H1 (cell line): ENCODE results near the gene SMG1. TPM values are rescaled to one million over a fixed set of nuclear protein-coding genes. Genes with fewer than 3 reads are reported as not detected.

ENCODE experiments used
- CTCF ChIA-PET: fragments of 300-600 bp; sonication (Branson Sonifier 250); formaldehyde crosslinking; loops from one replicate; lab custom pipeline; 2021; ENCODE audit not compliant: partially characterized antibody; lab: Charles Lee
- POLR2A ChIA-PET: fragments of 300-600 bp; sonication (Branson Sonifier 250); formaldehyde crosslinking; loops from one replicate; lab custom pipeline; 2021; ENCODE audit warnings: inconsistent platforms; ENCODE audit not compliant: partially characterized antibody; lab: Charles Lee
- DNase-seq, 2 experiments: peaks; one replicate each; pipeline versions ENCODE4 v3.0.0 to v3.0.0-alpha.2; 2010 to 2022; ENCODE audit warnings: low spot score in 2 of 2, low read depth in 1 of 2, mixed read lengths in 1 of 2
- FAIRE-seq: peaks from 2 replicates; lab custom pipeline; 2011; peaks lifted over from hg19 to GRCh38; lab: Jason Lieb, UNC
- H2AFZ ChIP-seq: 2 replicates; pipeline ENCODE4 v1.8.1; 2012; ENCODE audit warnings: low read length, inconsistent platforms
- H2AK5ac ChIP-seq: 2 replicates; pipeline ENCODE4 v1.6.1; 2013; ENCODE audit warnings: low read depth, low read length
- H2BK120ac ChIP-seq: replicated peaks from 2 replicates; pipeline ENCODE3; 2013; ENCODE audit warnings: low read depth, low read length, inconsistent platforms
- H2BK12ac ChIP-seq: 2 replicates; pipeline ENCODE4 v1.6.1; 2013; ENCODE audit warnings: low read depth, low read length
- H2BK15ac ChIP-seq: 2 replicates; pipeline ENCODE4 v1.6.1; 2013; ENCODE audit warnings: low read length
- H2BK20ac ChIP-seq: 2 replicates; pipeline ENCODE4 v1.6.1; 2013; ENCODE audit warnings: low read length
- H2BK5ac ChIP-seq: 2 replicates; pipeline ENCODE4 v1.6.1; 2013; ENCODE audit warnings: low read depth, low read length
- H3K14ac ChIP-seq: 2 replicates; pipeline ENCODE4 v1.6.1; 2013; ENCODE audit warnings: inconsistent platforms; ENCODE audit not compliant: insufficient read length
- H3K18ac ChIP-seq: 2 replicates; pipeline ENCODE4 v1.6.1; 2013; ENCODE audit warnings: low read length; ENCODE audit errors: extremely low read depth
- H3K23ac ChIP-seq: 2 replicates; pipeline ENCODE4 v1.6.1; 2013; ENCODE audit warnings: inconsistent platforms; ENCODE audit not compliant: insufficient read length
- H3K23me2 ChIP-seq: 2 replicates; pipeline ENCODE4 v1.6.1; 2013; ENCODE audit warnings: low read depth, low read length
- H3K27ac ChIP-seq: 2 replicates; pipeline ENCODE4 v1.6.1; 2011; ENCODE audit warnings: low read depth, low read length, inconsistent platforms
- H3K27me3 ChIP-seq, 4 experiments: replicated peaks in 1 of 4; 1 replicate in 1 of 4; 2 replicates in 3 of 4; pipeline versions ENCODE4 v1.6.1 to v1.8.1; 2011 to 2013; ENCODE audit warnings: low read length in 3 of 4, mild to moderate bottlenecking in 3 of 4, inconsistent platforms in 2 of 4, mixed read lengths in 2 of 4, moderate library complexity in 1 of 4; ENCODE audit not compliant: control insufficient read depth in 3 of 4, insufficient read depth in 3 of 4; ENCODE audit errors: extremely low read depth in 1 of 4
- H3K36me3 ChIP-seq, 4 experiments: 2 replicates each; pipeline versions ENCODE4 v1.6.1 to v1.8.1; 2011 to 2013; ENCODE audit warnings: mild to moderate bottlenecking in 4 of 4, low read length in 3 of 4, moderate library complexity in 2 of 4, control low read depth in 1 of 4, inconsistent platforms in 1 of 4; ENCODE audit not compliant: insufficient read depth in 4 of 4, control insufficient read depth in 2 of 4
- H3K4ac ChIP-seq: replicated peaks from 2 replicates; pipeline ENCODE3; 2013; ENCODE audit warnings: low read length, low read depth, mixed read lengths, inconsistent platforms; ENCODE audit not compliant: insufficient read length
- H3K4me1 ChIP-seq, 4 experiments: replicated peaks in 1 of 4; 1 replicate in 1 of 4; 2 replicates in 3 of 4; pipeline versions ENCODE4 v1.6.1 to v1.8.1; 2011 to 2013; ENCODE audit warnings: low read length in 3 of 4, inconsistent platforms in 2 of 4, mixed read lengths in 1 of 4; ENCODE audit not compliant: insufficient read depth in 4 of 4, control insufficient read depth in 3 of 4
- H3K4me2 ChIP-seq, 2 experiments: 2 replicates each; pipeline versions ENCODE4 v1.6.1 to v1.8.1; 2011 to 2013; ENCODE audit warnings: low read depth in 2 of 2, low read length in 2 of 2, control low read depth in 1 of 2, inconsistent platforms in 1 of 2, mild to moderate bottlenecking in 1 of 2; ENCODE audit not compliant: insufficient read depth in 1 of 2
- H3K4me3 ChIP-seq, 4 experiments: fragments of 200-600, 300-600 bp in 1 of 4; sonication (generic), shearing (Covaris generic), sonication (Bioruptor Twin) in 1 of 4; 2 replicates each; pipeline versions ENCODE4 v1.5.1 to v1.8.1; 2011 to 2016; ENCODE audit warnings: low read length in 4 of 4, low read depth in 3 of 4, control low read depth in 2 of 4, inconsistent platforms in 2 of 4, mild to moderate bottlenecking in 2 of 4, mixed read lengths in 1 of 4, moderate library complexity in 1 of 4; ENCODE audit not compliant: insufficient read depth in 2 of 4; ENCODE audit errors: extremely low read depth in 1 of 4
- H3K56ac ChIP-seq: replicated peaks from 2 replicates; pipeline ENCODE3; 2013; ENCODE audit warnings: low read depth, mild to moderate bottlenecking, mixed read lengths, low read length, inconsistent platforms; ENCODE audit not compliant: insufficient read length
- H3K79me1 ChIP-seq: 2 replicates; pipeline ENCODE4 v1.6.1; 2013; ENCODE audit warnings: low read depth, low read length, control low read depth
- H3K79me2 ChIP-seq, 2 experiments: 2 replicates each; pipeline versions ENCODE4 v1.6.1 to v1.8.1; 2012 to 2013; ENCODE audit warnings: low read length in 2 of 2, mild to moderate bottlenecking in 2 of 2, inconsistent platforms in 1 of 2; ENCODE audit not compliant: insufficient read depth in 2 of 2, control insufficient read depth in 1 of 2
- H3K9ac ChIP-seq, 4 experiments: replicated peaks in 1 of 4; 1 replicate in 1 of 4; 2 replicates in 3 of 4; pipeline versions ENCODE4 v1.6.1 to v1.8.1; 2011 to 2013; ENCODE audit warnings: low read depth in 3 of 4, low read length in 3 of 4, control low read depth in 2 of 4, mild to moderate bottlenecking in 2 of 4, moderate library complexity in 2 of 4, inconsistent platforms in 1 of 4; ENCODE audit errors: extremely low read depth in 1 of 4
- H3K9me3 ChIP-seq, 2 experiments: 2 replicates each; pipeline versions ENCODE4 v1.6.1 to v1.8.1; 2012 to 2013; ENCODE audit warnings: mild to moderate bottlenecking in 2 of 2, moderate library complexity in 2 of 2, control low read depth in 1 of 2, inconsistent platforms in 1 of 2, low read depth in 1 of 2, low read length in 1 of 2, mixed read lengths in 1 of 2; ENCODE audit not compliant: insufficient read depth in 2 of 2
- H4K20me1 ChIP-seq, 2 experiments: replicated peaks in 1 of 2; 2 replicates each; pipeline versions ENCODE3 to v1.8.1; 2011 to 2013; ENCODE audit warnings: inconsistent platforms in 2 of 2, low read length in 2 of 2, mild to moderate bottlenecking in 1 of 2; ENCODE audit not compliant: insufficient read depth in 2 of 2, control insufficient read depth in 1 of 2
- H4K5ac ChIP-seq: 2 replicates; pipeline ENCODE4 v1.6.1; 2013; ENCODE audit warnings: low read length, low read depth, mixed read lengths, inconsistent platforms; ENCODE audit not compliant: insufficient read length
- H4K8ac ChIP-seq: 2 replicates; pipeline ENCODE4 v1.8.0; 2013; ENCODE audit warnings: mild to moderate bottlenecking, moderate library complexity, low read length, inconsistent platforms; ENCODE audit not compliant: insufficient read depth; ENCODE audit errors: extremely low read depth
- H4K91ac ChIP-seq: replicated peaks from 2 replicates; pipeline ENCODE3; 2013; ENCODE audit warnings: low read length, mixed read lengths, inconsistent platforms; ENCODE audit not compliant: insufficient read length
- ASH2L ChIP-seq: fragments of 200-600, 300-600 bp; sonication (generic); IDR thresholded peaks from one replicate; pipeline ENCODE4 v1.7.1; 2017; ENCODE audit warnings: low read length
- CBX5 ChIP-seq: fragments of 300-800, 300-1000 bp; sonication (generic); IDR thresholded peaks from 2 replicates; pipeline ENCODE4 v1.7.1; 2016; ENCODE audit warnings: antibody characterized with exemption, low read length, low read depth
- GABPA ChIP-seq: IDR thresholded peaks from 2 replicates; pipeline ENCODE4 v1.6.1; 2011; ENCODE audit warnings: mild to moderate bottlenecking, low read length, moderate library complexity, borderline replicate concordance; ENCODE audit not compliant: insufficient read depth
- GTF2F1 ChIP-seq: IDR thresholded peaks from 2 replicates; pipeline ENCODE4 v1.6.1; 2012; ENCODE audit warnings: low read depth, low read length, improper control_type of control experiment, borderline replicate concordance
- HDAC6 ChIP-seq: IDR thresholded peaks from one replicate; pipeline ENCODE4 v1.7.1; 2012; ENCODE audit warnings: low read depth, mild to moderate bottlenecking, inconsistent platforms, low read length, moderate library complexity
- PHF8 ChIP-seq: fragments of 200-600 bp; sonication (generic); conservative IDR thresholded peaks from 2 replicates; pipeline ENCODE4 v1.7.1; 2012; ENCODE audit warnings: low read depth, mild to moderate bottlenecking, inconsistent platforms, low read length, moderate library complexity
- RNF2 ChIP-seq: fragments of 200-900, 300-1000 bp; sonication (generic); IDR thresholded peaks from 2 replicates; pipeline ENCODE4 v1.7.1; 2016; ENCODE audit warnings: borderline replicate concordance, low read depth, mild to moderate bottlenecking, antibody characterized with exemption, low read length; ENCODE audit not compliant: poor library complexity, severe bottlenecking; ENCODE audit errors: missing control alignments
- SP4 ChIP-seq: IDR thresholded peaks from 2 replicates; pipeline ENCODE4 v1.6.1; 2012; ENCODE audit warnings: low read length, inconsistent platforms
- YY1 ChIP-seq: IDR thresholded peaks from 2 replicates; pipeline ENCODE4 v1.6.1; 2011; ENCODE audit warnings: low read depth, mild to moderate bottlenecking, low read length
- WGBS, 2 experiments: shearing (Covaris generic) in 1 of 2; methylation state at CpG; one replicate each; pipeline versions ENCODE4 v1.1.6 to v1.1.7; 2013 to 2015; ENCODE audit warnings: low lambda C conversion rate in 2 of 2, mixed read lengths in 2 of 2, inconsistent platforms in 1 of 2, low coverage in 1 of 2, missing lambda C conversion rate in 1 of 2; ENCODE audit not compliant: insufficient replicate concordance in 2 of 2, insufficient coverage in 1 of 2, insufficient read length in 1 of 2; ENCODE audit errors: extremely low coverage in 1 of 2, missing lambda C conversion rate in 1 of 2; 5-methylcytosine and 5-hydroxymethylcytosine counted together
- polyA plus RNA-seq, 7 experiments: library from polyadenylated mRNA; depleted of rRNA in 3 of 7; stranded (reverse) in 5 of 7; unstranded in 2 of 7; fragments of >200 nt in 5 of 7; fragments of 200-250 nt in 2 of 7; gene quantifications; 1 replicate in 5 of 7; 2 replicates in 1 of 7; 4 replicates in 1 of 7; pipeline versions ENCODE4 v1.2.1 to v1.2.3, GENCODE V29; 2011 to 2013; ENCODE audit warnings: missing spikeins in 2 of 7, mixed read lengths in 2 of 7
- total RNA-seq: library from RNA; stranded (reverse); fragmentation: NEBNext Ultra II Directional; extraction: Animal tissue kit (Norgen Biotek cat#: 25700); gene quantifications from 2 replicates; pipeline ENCODE4 v1.2.1, GENCODE V29; 2021

SMG1 gene
- total and polyA plus RNA-seq, 2 of the 8 experiments (the other 6 are each of a cell fraction or from before 2014, with no cell fraction given): 14.9 to 90.6 TPM

DNA sequence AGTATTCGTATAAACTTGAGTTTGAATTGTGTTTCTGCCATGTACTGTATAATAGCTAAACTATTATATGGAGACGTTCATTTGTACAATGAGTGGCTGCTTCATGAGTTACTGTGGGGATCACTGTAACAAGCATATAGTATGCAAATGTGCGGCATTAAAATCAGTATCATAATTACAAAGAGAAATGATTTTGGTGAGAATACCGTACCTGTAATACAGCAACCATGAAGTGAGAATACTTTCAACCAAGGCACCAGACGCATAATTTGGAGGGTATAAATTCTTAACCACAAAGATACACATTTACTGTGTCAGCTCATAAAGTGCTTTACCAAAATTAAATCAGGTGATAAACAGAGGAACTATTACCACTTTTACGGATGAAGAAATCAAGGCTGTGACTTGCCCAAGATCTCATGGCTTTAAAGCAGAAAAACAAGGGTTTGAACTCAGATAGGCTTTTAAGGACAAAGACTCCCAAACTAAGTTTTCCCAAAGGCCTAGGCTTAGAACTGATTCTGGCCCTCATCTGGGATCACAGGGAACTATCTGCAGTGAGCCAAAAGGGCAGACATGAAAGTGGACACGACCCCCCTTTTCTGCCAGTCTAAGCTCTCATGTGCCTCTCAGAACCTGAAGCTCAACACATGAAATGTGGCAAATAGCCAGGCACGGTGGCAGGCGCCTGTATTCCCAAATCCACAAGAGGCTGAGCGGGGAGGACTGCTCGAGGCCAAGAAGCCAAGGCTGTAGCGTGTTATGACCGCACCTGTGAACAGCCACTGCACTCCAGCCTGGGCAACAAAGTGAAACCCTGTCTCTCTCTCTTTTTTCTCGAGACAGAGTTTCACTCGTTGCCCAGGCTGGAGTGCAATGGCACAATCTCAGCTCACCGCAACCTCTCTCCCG, 142.5 kb downstream of the SMG1 start:
- peak overlapping the region; percentile 28; the same call in 1 of the 2 replicates for H4K8ac ChIP-seq
- no peak overlapping the region for H4K91ac ChIP-seq
- no peak overlapping the region for H2BK20ac ChIP-seq
- H2AK5ac ChIP-seq: no peak overlapping the region
- no peak overlapping the region for H4K5ac ChIP-seq
- no peak overlapping the region for H3K56ac ChIP-seq
- H3K27ac ChIP-seq: no peak overlapping the region
- peaks cover 38 to 46% of the 10 kb centered on the region in 2 experiments for H4K20me1 ChIP-seq
- no peak overlapping the region; a peak in 1 of 4 replicates for H3K4me2 ChIP-seq
- peaks cover 0 to 5% (median 4%) of the 10 kb centered on the region in 4 experiments; a peak in 6 of 7 replicates for H3K4me1 ChIP-seq
- no peak overlapping the region for H2BK15ac ChIP-seq
- no peak overlapping the region for H2AFZ ChIP-seq
- peaks cover 31 to 64% (median 55%) of the 10 kb centered on the region in 4 experiments for H3K36me3 ChIP-seq
- no peaks in the 10 kb centered on the region; the same call in 1 of the 2 replicates for H3K23me2 ChIP-seq
- ChIA-PET POLR2A (interaction anchor here (0.8 to 14.2 kb wide), 7 partner anchors 9 to 160 kb away, joined by 3 to 503 read pairs (median 4); partner anchors contain the start of gene ARL6IP1), CTCF (interaction anchor here (1.2 kb wide), 1 partner anchor 48 kb away, joined by 3 read pairs; no protein-coding TSS in a partner anchor)
- no peak overlapping the region for H3K23ac ChIP-seq
- H3K4me3 ChIP-seq: no peak overlapping the region
- H3K9me3 ChIP-seq: no peaks in the 10 kb centered on the region
- H2BK120ac ChIP-seq: no peak overlapping the region
- H2BK12ac ChIP-seq: no peak overlapping the region
- no peak overlapping the region for H3K14ac ChIP-seq
- no peak overlapping the region for H2BK5ac ChIP-seq
- no peak overlapping the region for H3K4ac ChIP-seq
- no peak overlapping the region for H3K18ac ChIP-seq
- no peak overlapping the region for H3K9ac ChIP-seq
- H3K79me1 ChIP-seq: peaks cover 7% of the 10 kb centered on the region
- no peak for DNase-seq
- H3K27me3 ChIP-seq: no peaks in the 10 kb centered on the region
- no peak for FAIRE-seq
- 89% methylated on average over 16 of the region's 17 CpGs; no CpG with 5 or more reads in 1 of the 2 experiments for WGBS, 2 experiments
- peaks cover 43 to 61% of the 10 kb centered on the region in 2 experiments for H3K79me2 ChIP-seq
- TF ChIP-seq PHF8: no peak
- no peak for TF ChIP-seq YY1
- TF ChIP-seq GTF2F1: no peak
- no peak for TF ChIP-seq ASH2L
- TF ChIP-seq GABPA: no peak
- no peak for TF ChIP-seq RNF2
- no peak for TF ChIP-seq SP4
- no peak for TF ChIP-seq CBX5
- no peak for TF ChIP-seq HDAC6
